ENCODE results near the gene RAB10. TPM values are rescaled to one million over a fixed set of nuclear protein-coding genes. Genes with fewer than 3 reads are reported as not detected.
"Not testable (repeated sequence)": the region's sequence is repeated elsewhere in the genome, so short reads cannot be mapped to it uniquely, and the experiment has no call there.

The RAB10 gene
- total RNA-seq, 4 donors from 2014 or later = 89.5 to 140 (median 134) TPM

- peak overlapping the region; percentile 80 to 86 (median 86) for H3K27ac ChIP-seq
These were observed 17.7 kb upstream of the RAB10 start for GRCh38 chr2:26016012-26016705.

GRCh38 chr2:26016706-26017045 lies 17.2 kb upstream of the RAB10 start:
- H3K27ac ChIP-seq = peak overlapping the region; percentile 80 to 86 (median 86)

More at GRCh38 chr2:26016012-26016705, 17.7 kb upstream of the RAB10 start:
- WGBS, 2 donors = 87% methylated on average over 13 of the region's 13 CpGs
- Histone ChIP-seq H3K9me3 (no peaks in the 10 kb centered on the region), H3K36me3 (no peaks in the 10 kb centered on the region), H3K27me3 (no peaks in the 10 kb centered on the region), H3K4me3 (replicated peaks in 1 of 3) (no peak overlapping the region), H3K4me1 (peaks cover 55 to 62% of the 10 kb centered on the region in 2 donors)
- no peak for DNase-seq
- TF ChIP-seq POLR2A (IDR thresholded peaks at IDR 0.05) (no peak), CTCF (IDR thresholded peaks at IDR 0.05) (no peak)
- intact Hi-C loops (cut with DNase I) = no loop called here

GRCh38 chr2:26017464-26018183 lies 16.3 kb upstream of the RAB10 start:
- intact Hi-C loops (cut with DNase I) = no loop called here
- Histone ChIP-seq H3K27me3 (no peaks in the 10 kb centered on the region), H3K4me3 (replicated peaks in 1 of 3) (no peak overlapping the region), H3K9me3 (no peaks in the 10 kb centered on the region), H3K36me3 (no peaks in the 10 kb centered on the region), H3K4me1 (peaks cover 45 to 51% of the 10 kb centered on the region in 2 donors), H3K27ac (peak overlapping the region; percentile 80 to 86 (median 86))
- 96 to 98% methylated on average over 5 of the region's 5 CpGs for WGBS, 2 donors
- no peak for DNase-seq
- TF ChIP-seq POLR2A (IDR thresholded peaks at IDR 0.05) = no peak
- no peak for TF ChIP-seq CTCF (IDR thresholded peaks at IDR 0.05)

More at GRCh38 chr2:26016706-26017045, 17.2 kb upstream of the RAB10 start:
- H3K4me3 ChIP-seq (replicated peaks in 1 of 3); DNase-seq; H3K36me3 ChIP-seq; H3K27me3 ChIP-seq; intact Hi-C loops (cut with DNase I); H3K9me3 ChIP-seq: not testable (repeated sequence)
- 95 to 100% methylated on average over 4 of the region's 4 CpGs for WGBS, 2 donors
- H3K4me1 ChIP-seq = peaks cover 50 to 57% of the 10 kb centered on the region in 2 donors

GRCh38 chr2:26018184-26019055 lies 15.5 kb upstream of the RAB10 start:
- Histone ChIP-seq H3K36me3 (no peaks in the 10 kb centered on the region), H3K27me3 (no peaks in the 10 kb centered on the region), H3K27ac (peak overlapping the region; percentile 80 to 86 (median 86)), H3K4me3 (replicated peaks in 1 of 3) (no peak overlapping the region), H3K4me1 (peaks cover 37 to 43% of the 10 kb centered on the region in 2 donors), H3K9me3 (no peaks in the 10 kb centered on the region)
- WGBS, 2 donors = 31 to 33% methylated on average over 3 of the region's 3 CpGs
- intact Hi-C loops (cut with DNase I) = no loop called here
- TF ChIP-seq POLR2A (IDR thresholded peaks at IDR 0.05) (peak in 1 of 2 donors; percentile 40), CTCF (IDR thresholded peaks at IDR 0.05) (no peak)
- DNase-seq = peak; percentile 96

GRCh38 chr2:26020231-26020640 lies 13.6 kb upstream of the RAB10 start:
- 55 to 79% methylated on average over 4 of the region's 4 CpGs for WGBS, 2 donors
- DNase-seq = peak in 1 of 2 donors; percentile 33
- Histone ChIP-seq H3K4me3 (replicated peaks in 1 of 3) (no peak overlapping the region), H3K27ac (peak overlapping the region; percentile 52 to 86 (median 80)), H3K4me1 (peaks cover 33 to 39% of the 10 kb centered on the region in 2 donors), H3K27me3 (no peaks in the 10 kb centered on the region), H3K9me3 (no peaks in the 10 kb centered on the region), H3K36me3 (no peaks in the 10 kb centered on the region)
- TF ChIP-seq POLR2A (IDR thresholded peaks at IDR 0.05) (no peak), CTCF (IDR thresholded peaks at IDR 0.05) (no peak)
- intact Hi-C loops (cut with DNase I) = no loop called here

All from thyroid gland (tissue), 4 donors.